Pancreas (tissue), 10 donors: ENCODE results near the gene SRRM2. TPM values are rescaled to one million over a fixed set of nuclear protein-coding genes. Genes with fewer than 3 reads are reported as not detected.

Experiments used
- ATAC-seq, 4 donors: fragments of 200-7000 bp; cut with Tn5 transposase; one replicate each; pipeline versions ENCODE4 v1.8.0 to v1.9.1; 2020; ENCODE audit warnings: mild to moderate bottlenecking in 4 of 4, moderate library complexity in 4 of 4
- DNase-seq, 6 donors: peaks; one replicate each; pipeline ENCODE4 v3.0.0-alpha.2; 2020
- FAIRE-seq: peaks from 2 replicates; lab custom pipeline; 2012; peaks lifted over from hg19 to GRCh38; lab: Jason Lieb, UNC
- H3K27ac ChIP-seq, 4 donors: fragments of 200-600 bp; sonication (generic); 1 replicate in 3 of 4; 2 replicates in 1 of 4; pipeline versions ENCODE4 v1.5.0 to v1.8.0; 2020
- H3K27me3 ChIP-seq, 4 donors: fragments of 200-600 bp; one replicate each; pipeline ENCODE4 v1.8.0; 2021
- H3K36me3 ChIP-seq, 3 donors: fragments of 200-600 bp; sonication (generic) in 1 of 3; one replicate each; pipeline versions ENCODE4 v1.5.0 to v1.8.0; 2020 to 2021
- H3K4me1 ChIP-seq, 3 donors: fragments of 200-600 bp; one replicate each; pipeline ENCODE4 v1.8.0; 2021
- H3K4me3 ChIP-seq, 4 donors: fragments of 200-600 bp; sonication (generic) in 2 of 4; one replicate each; pipeline versions ENCODE4 v1.5.0 to v1.8.0; 2020 to 2021
- H3K9me3 ChIP-seq, 4 donors: fragments of 200-600 bp; one replicate each; pipeline ENCODE4 v1.8.0; 2021
- WGBS, 2 donors: extraction: QIAGEN DNeasy Blood & Tissue Kit; methylation state at CpG; one replicate each; pipeline ENCODE4 v1.1.7; 2013; 5-methylcytosine and 5-hydroxymethylcytosine counted together
- intact Hi-C, 3 donors: fragments of 100-400 bp; cut with DNase I; formaldehyde crosslinking; loops; one replicate each; pipeline versions ENCODE4 v1.11.1 to v1.14.2; 2022
- polyA plus RNA-seq, 2 donors: library from polyadenylated mRNA; stranded (reverse); fragments of 200-250 nt; gene quantifications; one replicate each; pipeline ENCODE4 v1.2.3, GENCODE V29; 2013
- total RNA-seq, 6 donors: library from RNA; stranded (reverse); fragmentation: NEBNext Ultra II Directional in 4 of 6; extraction: Animal tissue kit (Norgen Biotek cat#: 25700) in 4 of 6; gene quantifications; one replicate each; pipeline versions ENCODE4 v1.2.1 to v1.2.4, GENCODE V29; 2021 to 2023
- TF ChIP-seq, protein P1 (sequence below), 4 donors: fragments of 200-600 bp; sonication (generic) in 3 of 4; IDR thresholded peaks; one replicate each; pipeline versions ENCODE4 v1.5.0 to v1.8.0; 2021; ENCODE audit warnings: antibody characterized with exemption in 4 of 4
- donor health status: healthy with polysubstance abuse.
- donor health status: DM: no; HTN: no; CAD: no; lungs with moderate emphysema.
- donor health status: DM: no; HTN: no; CAD: no.
- donor health status: control.
- donor health status: control.
- donor health status: Bipolar disorder and iron deficiency.
- donor health status: DM: yes; HTN: yes; CAD: no.
- donor health status: DM: no; HTN: no; CAD: no.
- donor health status: DM: no; HTN: no; CAD: no.
- donor health status: DM: yes; HTN: yes; CAD: no.

SRRM2 gene
- total and polyA plus RNA-seq, 8 donors: 244 to 1,932 (median 380) TPM

DNA sequence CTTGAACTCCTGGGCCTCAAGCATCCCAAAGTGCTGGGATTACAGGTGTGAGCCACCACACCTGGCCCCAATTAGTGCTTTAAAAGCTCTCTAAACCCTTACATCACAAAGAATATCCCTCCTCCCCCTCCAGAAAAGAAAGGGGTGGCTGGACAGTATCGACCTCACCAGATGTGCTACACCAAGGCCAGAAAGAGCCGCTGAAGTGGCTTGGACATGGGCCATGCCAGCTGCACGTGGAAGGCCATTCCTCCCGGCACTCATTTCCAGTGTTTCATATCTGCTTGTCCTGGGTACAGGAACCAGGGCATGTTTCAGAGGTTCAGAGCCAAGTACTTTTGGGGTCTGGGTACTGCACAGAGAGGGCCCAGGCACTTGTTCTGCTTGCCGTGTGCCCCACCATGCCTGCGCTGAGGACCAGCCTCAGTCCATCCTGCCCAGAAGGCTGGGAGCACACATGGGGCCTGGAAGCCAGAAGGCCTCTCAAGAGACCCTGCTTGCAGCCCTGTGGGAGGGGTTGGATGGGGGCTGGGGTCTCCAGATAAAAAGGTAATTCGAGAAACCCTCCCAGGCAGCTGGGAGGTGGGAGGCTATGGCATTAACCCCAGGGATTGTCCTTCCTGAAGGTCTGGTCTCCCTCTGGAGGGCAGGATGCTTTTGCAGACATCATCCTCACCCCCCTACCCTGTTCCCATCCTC is 3.5 kb upstream of the SRRM2 start:
- no peak overlapping the region for H3K27ac ChIP-seq
- intact Hi-C loops: no loop called here
- ATAC-seq (peak in 2 of 4 donors; percentile 3 to 12), FAIRE-seq (no peak), DNase-seq (peak in 4 of 6 donors; percentile 70 to 85 (median 73))
- no peak overlapping the region for H3K4me3 ChIP-seq
- 60 to 71% methylated on average over 7 of the region's 7 CpGs for WGBS, 2 donors
- H3K27me3 ChIP-seq: no peaks in the 10 kb centered on the region
- H3K4me1 ChIP-seq: peaks cover 4 to 6% (median 5%) of the 10 kb centered on the region in 3 donors
- TF ChIP-seq, protein P1, sequence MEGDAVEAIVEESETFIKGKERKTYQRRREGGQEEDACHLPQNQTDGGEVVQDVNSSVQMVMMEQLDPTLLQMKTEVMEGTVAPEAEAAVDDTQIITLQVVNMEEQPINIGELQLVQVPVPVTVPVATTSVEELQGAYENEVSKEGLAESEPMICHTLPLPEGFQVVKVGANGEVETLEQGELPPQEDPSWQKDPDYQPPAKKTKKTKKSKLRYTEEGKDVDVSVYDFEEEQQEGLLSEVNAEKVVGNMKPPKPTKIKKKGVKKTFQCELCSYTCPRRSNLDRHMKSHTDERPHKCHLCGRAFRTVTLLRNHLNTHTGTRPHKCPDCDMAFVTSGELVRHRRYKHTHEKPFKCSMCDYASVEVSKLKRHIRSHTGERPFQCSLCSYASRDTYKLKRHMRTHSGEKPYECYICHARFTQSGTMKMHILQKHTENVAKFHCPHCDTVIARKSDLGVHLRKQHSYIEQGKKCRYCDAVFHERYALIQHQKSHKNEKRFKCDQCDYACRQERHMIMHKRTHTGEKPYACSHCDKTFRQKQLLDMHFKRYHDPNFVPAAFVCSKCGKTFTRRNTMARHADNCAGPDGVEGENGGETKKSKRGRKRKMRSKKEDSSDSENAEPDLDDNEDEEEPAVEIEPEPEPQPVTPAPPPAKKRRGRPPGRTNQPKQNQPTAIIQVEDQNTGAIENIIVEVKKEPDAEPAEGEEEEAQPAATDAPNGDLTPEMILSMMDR (IDR thresholded peaks at IDR 0.05): no peak
- no peaks in the 10 kb centered on the region for H3K9me3 ChIP-seq
- no peaks in the 10 kb centered on the region for H3K36me3 ChIP-seq

DNA sequence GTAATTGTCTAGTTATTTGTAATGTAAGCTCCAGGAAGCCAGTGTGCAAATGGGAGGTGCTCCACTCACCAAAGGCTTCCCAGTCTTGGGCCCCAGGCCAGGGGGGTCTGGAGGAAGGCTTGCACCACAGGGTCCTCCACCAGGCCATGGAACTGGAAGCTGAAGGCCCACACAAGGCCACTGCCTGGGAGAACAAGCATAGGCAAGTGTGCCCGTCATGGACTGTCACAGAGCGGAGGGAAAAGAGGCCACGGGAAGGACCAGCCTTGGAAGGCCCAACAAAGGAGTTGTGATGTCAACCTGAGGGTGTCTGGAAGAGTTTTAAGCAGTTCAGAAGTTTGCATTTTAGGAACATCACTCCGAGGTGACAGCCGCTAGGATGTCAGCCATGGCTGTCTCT is 3.0 kb upstream of the SRRM2 start:
- peaks cover 5 to 7% (median 5%) of the 10 kb centered on the region in 3 donors for H3K4me1 ChIP-seq
- peak in 1 of 6 donors; percentile 47 for DNase-seq
- WGBS, 2 donors: 97 to 98% methylated on average over 5 of the region's 5 CpGs
- intact Hi-C loops: no loop called here
- H3K27me3 ChIP-seq: no peaks in the 10 kb centered on the region
- no peak for ATAC-seq
- no peaks in the 10 kb centered on the region for H3K36me3 ChIP-seq
- FAIRE-seq: no peak
- no peaks in the 10 kb centered on the region for H3K9me3 ChIP-seq
- H3K27ac ChIP-seq: no peak overlapping the region
- TF ChIP-seq, protein P1 (IDR thresholded peaks at IDR 0.05): no peak
- no peak overlapping the region for H3K4me3 ChIP-seq

- no peak for FAIRE-seq
- H3K4me3 ChIP-seq: no peak overlapping the region
- TF ChIP-seq, protein P1 (IDR thresholded peaks at IDR 0.05): no peak
- no peak for ATAC-seq
- H3K36me3 ChIP-seq: no peaks in the 10 kb centered on the region
- no peaks in the 10 kb centered on the region for H3K27me3 ChIP-seq
- peaks cover 9 to 11% (median 9%) of the 10 kb centered on the region in 3 donors for H3K4me1 ChIP-seq
- H3K9me3 ChIP-seq: no peaks in the 10 kb centered on the region
- H3K27ac ChIP-seq: no peak overlapping the region
- intact Hi-C loops: no loop called here
- WGBS, 2 donors: 96 to 97% methylated on average over 6 of the region's 6 CpGs
- peak in 1 of 6 donors; percentile 39 for DNase-seq
Measured at GRCh38 chr16:2749936-2750335, 2.5 kb upstream of the SRRM2 start.

DNA sequence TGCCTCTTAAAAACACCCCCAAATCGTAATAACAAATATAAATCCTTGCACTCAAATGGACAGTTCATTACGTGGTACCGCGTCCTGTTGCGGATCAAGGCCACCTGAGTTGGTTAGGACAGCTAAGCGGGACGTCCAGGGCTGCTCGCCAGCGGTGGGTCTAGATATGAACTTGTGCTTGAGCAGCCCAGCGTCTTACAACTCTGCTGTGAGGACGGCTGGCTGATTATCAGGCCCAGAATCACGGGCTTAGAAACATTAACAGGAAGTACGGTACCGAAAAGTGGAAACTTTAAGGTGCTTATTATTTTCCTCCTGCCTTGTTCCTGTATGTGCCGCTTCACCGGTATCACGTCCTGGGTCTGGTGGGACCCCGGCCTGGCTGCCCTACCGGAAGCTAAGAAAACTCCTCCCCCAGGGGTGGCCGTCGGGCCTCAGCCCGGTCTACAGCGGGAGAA is 832 bp upstream of the SRRM2 start:
- ATAC-seq (no peak), FAIRE-seq (no peak), DNase-seq (peak in 3 of 6 donors; percentile 53 to 64 (median 62))
- Histone ChIP-seq H3K4me3 (peak overlapping the region; percentile 52 to 95 (median 56)), H3K27ac (peak overlapping the region; percentile 98 to 99 (median 98)), H3K27me3 (no peaks in the 10 kb centered on the region), H3K9me3 (no peaks in the 10 kb centered on the region), H3K36me3 (no peaks in the 10 kb centered on the region), H3K4me1 (peaks cover 10 to 24% (median 23%) of the 10 kb centered on the region in 3 donors)
- TF ChIP-seq, protein P1 (IDR thresholded peaks at IDR 0.05): no peak
- 64% methylated on average over 23 of the region's 23 CpGs for WGBS, 2 donors
- intact Hi-C loops: no loop called here
